Fibroblast of lung (primary cell): Measurements from ENCODE around the gene PGP.

Source experiments
- CTCF ChIP-seq, 2 donors: IDR thresholded peaks in 1 of 2; conservative IDR thresholded peaks in 1 of 2; 1 replicate in 1 of 2; 2 replicates in 1 of 2; pipeline ENCODE4 v1.5.1; 2011 to 2012; ENCODE audit warnings: low read length in 2 of 2, control low read depth in 1 of 2, inconsistent platforms in 1 of 2, low read depth in 1 of 2, mild to moderate bottlenecking in 1 of 2
- EZH2 ChIP-seq: IDR thresholded peaks from 2 replicates; pipeline ENCODE4 v1.5.1; 2012; ENCODE audit warnings: low read length, control low read depth, mild to moderate bottlenecking; ENCODE audit errors: missing control alignments

GRCh38 chr16:2238150-2238837 is 23.7 kb upstream of the PGP start:
- TF ChIP-seq CTCF (conservative IDR thresholded peaks at IDR 0.05 in 1 of 2, IDR thresholded peaks at IDR 0.05 in 1 of 2; ENCODE audit: low read depth in 1 of 2, low read length in 2 of 2) = no peak
- no peak for TF ChIP-seq EZH2
